Retinal pigment epithelial cell (primary cell): Measurements from ENCODE around the gene PIEZO2.

ENCODE experiments used
- DNase-seq: peaks from one replicate; pipeline ENCODE4 v3.0.0-alpha.2; 2010; ENCODE audit warnings: low read depth
- H3K4me3 ChIP-seq: 2 replicates; pipeline ENCODE4 v1.5.1; 2011; ENCODE audit warnings: mild to moderate bottlenecking, low read length, control low read depth, moderate library complexity
- TF ChIP-seq, protein P1 (sequence below): conservative IDR thresholded peaks from 2 replicates; pipeline ENCODE4 v1.5.1; 2011; ENCODE audit warnings: low read depth, low read length, control low read depth, inconsistent platforms

The PIEZO2 gene

DNA sequence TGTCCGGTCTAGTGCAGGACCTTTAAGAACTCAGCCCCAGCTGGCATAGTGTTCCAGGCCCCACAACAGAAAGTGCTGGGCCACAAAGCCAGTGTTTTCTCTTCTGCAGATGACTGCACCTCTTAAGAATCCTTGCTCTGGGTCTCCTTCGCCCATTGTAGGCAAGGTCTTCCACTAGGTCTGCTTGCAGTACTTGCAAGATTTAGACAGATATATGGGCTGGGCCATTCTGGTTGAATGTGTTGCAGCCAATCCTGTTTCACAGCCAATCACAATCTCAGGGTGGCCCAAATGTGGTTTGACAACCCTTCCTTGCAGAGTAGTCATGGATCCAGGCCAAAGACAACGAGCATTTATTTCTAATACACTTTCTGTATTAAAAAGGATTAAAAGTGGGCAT, 13.1 kb upstream of the PIEZO2 start:
- TF ChIP-seq, protein P1, sequence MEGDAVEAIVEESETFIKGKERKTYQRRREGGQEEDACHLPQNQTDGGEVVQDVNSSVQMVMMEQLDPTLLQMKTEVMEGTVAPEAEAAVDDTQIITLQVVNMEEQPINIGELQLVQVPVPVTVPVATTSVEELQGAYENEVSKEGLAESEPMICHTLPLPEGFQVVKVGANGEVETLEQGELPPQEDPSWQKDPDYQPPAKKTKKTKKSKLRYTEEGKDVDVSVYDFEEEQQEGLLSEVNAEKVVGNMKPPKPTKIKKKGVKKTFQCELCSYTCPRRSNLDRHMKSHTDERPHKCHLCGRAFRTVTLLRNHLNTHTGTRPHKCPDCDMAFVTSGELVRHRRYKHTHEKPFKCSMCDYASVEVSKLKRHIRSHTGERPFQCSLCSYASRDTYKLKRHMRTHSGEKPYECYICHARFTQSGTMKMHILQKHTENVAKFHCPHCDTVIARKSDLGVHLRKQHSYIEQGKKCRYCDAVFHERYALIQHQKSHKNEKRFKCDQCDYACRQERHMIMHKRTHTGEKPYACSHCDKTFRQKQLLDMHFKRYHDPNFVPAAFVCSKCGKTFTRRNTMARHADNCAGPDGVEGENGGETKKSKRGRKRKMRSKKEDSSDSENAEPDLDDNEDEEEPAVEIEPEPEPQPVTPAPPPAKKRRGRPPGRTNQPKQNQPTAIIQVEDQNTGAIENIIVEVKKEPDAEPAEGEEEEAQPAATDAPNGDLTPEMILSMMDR: no peak
- DNase-seq: no peak
- H3K4me3 ChIP-seq: no peak overlapping the region

DNA sequence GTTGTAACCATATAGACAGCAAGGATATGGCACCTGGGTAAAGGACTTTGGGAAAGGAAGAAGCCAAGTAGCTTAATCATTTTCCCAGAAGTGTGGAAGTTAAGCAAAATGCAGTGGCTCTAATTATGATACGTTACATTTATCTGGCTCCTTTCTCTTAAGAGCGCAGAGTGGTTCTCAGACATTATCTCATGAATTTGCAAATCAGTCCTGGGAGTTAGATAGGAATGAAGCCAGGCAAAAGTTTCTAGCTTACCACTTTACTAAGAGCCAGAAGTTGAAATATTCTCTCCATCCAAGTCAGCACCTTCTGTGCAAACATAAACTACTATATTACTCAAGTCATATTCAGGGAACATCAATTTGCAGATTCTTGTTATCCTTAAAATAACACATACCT, 10.9 kb upstream of the PIEZO2 start:
- TF ChIP-seq, protein P1: no peak
- H3K4me3 ChIP-seq: no peak overlapping the region
- no peak for DNase-seq

DNA sequence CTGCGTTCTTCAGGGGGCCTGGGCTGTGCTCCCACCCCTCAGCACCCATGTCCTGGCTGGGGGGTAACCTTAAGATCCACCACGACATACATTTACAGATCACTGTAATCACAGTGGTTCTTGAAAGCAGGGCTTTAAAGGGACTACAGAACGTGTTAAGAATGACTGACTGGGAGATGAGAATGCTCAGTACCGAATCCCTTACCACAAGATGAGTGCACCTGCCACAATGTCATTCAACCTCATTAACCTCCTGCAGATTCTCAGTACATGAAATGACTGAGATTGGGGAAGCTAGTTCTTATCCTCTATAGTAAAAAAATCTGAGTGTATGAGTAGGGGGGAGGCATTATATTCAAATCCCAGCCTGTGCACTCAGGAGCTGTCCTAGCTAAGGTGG, 10.5 kb upstream of the PIEZO2 start:
- TF ChIP-seq, protein P1: no peak
- H3K4me3 ChIP-seq: no peak overlapping the region
- DNase-seq: no peak

DNA sequence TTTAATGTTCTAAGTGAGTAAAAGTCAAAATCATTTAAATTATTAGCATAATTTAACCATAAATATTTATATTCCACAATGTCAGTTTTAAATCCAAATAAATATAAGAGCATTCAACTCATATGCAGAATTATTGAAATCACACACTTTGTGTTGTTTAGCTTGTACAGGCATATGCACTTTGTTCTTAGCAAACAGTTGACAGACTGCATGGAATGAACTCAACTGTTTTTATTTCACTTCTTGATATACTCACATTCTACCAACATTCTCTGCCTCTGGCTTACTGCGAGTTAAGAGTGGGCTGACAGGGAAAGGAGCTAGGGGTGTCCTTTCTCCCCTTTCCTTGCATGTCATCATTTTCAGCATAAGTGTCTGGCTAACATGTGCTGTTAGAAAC, 7.6 kb upstream of the PIEZO2 start:
- H3K4me3 ChIP-seq: no peak overlapping the region
- no peak for DNase-seq
- TF ChIP-seq, protein P1: no peak

DNA sequence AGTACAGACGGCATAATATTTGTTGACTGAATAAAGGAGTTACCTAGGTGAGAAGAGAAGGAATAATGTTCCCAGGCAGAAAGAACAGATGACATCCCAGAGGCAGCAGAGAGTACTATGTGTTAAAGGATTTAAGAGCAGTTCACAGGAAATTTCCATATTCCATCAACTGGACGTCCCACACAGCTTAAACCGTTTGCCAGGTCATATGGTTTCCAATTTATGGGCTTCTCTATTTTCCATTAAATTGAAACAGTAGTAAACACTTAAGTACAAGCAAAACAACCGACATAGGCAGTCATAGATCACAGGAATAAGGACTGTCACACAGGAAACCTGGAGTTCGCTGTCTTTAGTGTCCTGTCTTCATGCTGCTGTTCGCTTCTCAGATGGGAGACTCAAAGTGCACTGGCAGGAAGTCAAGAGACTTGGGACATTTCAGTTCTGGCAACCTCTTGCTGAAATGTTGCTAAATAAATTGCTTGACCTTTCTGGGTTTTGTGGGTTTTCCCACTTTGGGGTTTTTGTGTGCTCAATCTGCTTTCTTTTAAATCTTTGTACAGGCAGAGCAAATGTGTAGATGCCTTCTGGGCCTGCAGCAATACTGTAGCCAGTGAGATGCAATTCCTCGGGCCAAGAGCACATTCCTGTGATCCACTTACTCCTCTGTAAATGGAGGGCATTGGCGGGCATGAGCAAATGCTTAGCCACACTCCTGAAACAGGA, 5.8 kb upstream of the PIEZO2 start:
- TF ChIP-seq, protein P1: no peak
- no peak for DNase-seq
- no peak overlapping the region for H3K4me3 ChIP-seq

DNA sequence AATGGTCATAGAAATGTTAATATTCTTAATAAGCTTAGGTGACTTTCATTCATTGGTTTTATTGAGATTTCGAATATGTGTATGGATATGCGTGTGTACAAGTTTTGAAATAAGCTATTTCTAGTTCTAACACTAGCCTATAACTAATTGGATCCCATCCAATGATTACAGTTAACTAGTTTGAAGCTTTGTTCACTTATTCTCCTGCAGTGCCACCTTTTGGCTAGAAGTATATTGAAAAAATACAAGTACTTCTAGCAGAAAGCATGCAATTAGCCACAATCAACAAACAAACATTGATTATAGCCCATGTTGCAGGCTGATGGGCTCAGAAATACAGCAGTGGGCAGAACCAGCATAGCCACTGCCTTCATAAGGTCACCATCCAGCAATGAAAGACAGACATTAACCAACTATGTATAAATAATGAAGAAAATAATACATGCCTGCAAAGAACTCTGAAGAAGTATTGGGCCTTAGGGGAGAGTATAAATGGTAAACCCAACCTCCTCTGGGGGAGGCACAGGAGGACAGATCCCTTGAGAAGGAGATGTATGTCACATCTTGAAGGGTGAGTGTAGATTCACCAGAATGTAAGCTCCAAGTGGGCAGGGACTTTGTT, 5.1 kb upstream of the PIEZO2 start:
- H3K4me3 ChIP-seq: no peak overlapping the region
- TF ChIP-seq, protein P1: peak; percentile 53
- DNase-seq: no peak

DNA sequence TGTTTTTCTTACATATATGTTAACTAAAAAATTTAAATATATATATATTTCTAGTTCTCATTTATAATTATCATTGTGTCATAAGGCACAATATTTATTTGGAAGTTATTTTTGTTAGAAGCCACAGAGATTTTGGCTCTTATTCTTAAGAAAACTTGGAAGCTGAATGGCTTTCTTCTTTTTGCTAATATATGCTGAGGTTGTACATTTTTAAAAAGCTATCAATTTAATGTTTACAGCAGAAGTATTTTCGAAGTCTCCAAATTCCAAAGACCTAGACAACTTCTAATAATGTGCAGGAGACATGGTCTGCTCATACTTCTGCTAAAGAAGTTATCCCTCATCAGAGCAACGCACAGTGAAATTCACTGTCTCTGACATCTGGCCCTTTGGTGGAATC, 3.7 kb upstream of the PIEZO2 start:
- no peak for DNase-seq
- no peak overlapping the region for H3K4me3 ChIP-seq
- TF ChIP-seq, protein P1: no peak
